Type B pancreatic cell (in vitro differentiated cells): Measurements from ENCODE around the gene MDN1. TPM values are rescaled to one million over a fixed set of nuclear protein-coding genes. Genes with fewer than 3 reads are reported as not detected.
"Not testable (repeated sequence)": the region's sequence is repeated elsewhere in the genome, so short reads cannot be mapped to it uniquely, and the experiment has no call there.

Experiments
- DNase-seq: peaks from one replicate; pipeline ENCODE4 v3.0.0; 2021; ENCODE audit warnings: mixed read lengths; ENCODE audit not compliant: unreplicated experiment; ENCODE audit errors: extremely low spot score
- H3K27ac Mint-ChIP-seq: 2 replicates; pipeline ENCODE4 v1.8.0; 2021; ENCODE audit warnings: mild to moderate bottlenecking, mixed read lengths
- H3K27me3 Mint-ChIP-seq: 2 replicates; pipeline ENCODE4 v1.8.0; 2021; ENCODE audit warnings: mixed read lengths
- H3K36me3 Mint-ChIP-seq: 2 replicates; pipeline ENCODE4 v1.8.0; 2021; ENCODE audit warnings: mixed read lengths
- H3K4me1 Mint-ChIP-seq: one replicate; pipeline ENCODE4 v1.8.0; 2021; ENCODE audit warnings: mixed read lengths; ENCODE audit not compliant: unreplicated experiment
- H3K4me3 Mint-ChIP-seq: 2 replicates; pipeline ENCODE4 v1.8.0; 2021; ENCODE audit warnings: mild to moderate bottlenecking, mixed read lengths
- H3K9me3 Mint-ChIP-seq: 2 replicates; pipeline ENCODE4 v1.8.0; 2021; ENCODE audit warnings: mixed read lengths
- CTCF ChIP-seq: fragments of 200-600 bp; sonication (generic); conservative IDR thresholded peaks from 2 replicates; pipeline ENCODE4 v1.5.0; 2021; ENCODE audit warnings: antibody characterized with exemption, mild to moderate bottlenecking
- total RNA-seq: library from RNA; stranded (reverse); gene quantifications from 2 replicates; pipeline ENCODE4 v1.2.1, GENCODE V29; 2021; ENCODE audit warnings: low replicate concordance

MDN1 gene
- total RNA-seq, 1 donor from 2014 or later, result 43.1 TPM

- TF ChIP-seq CTCF, result no peak
- peaks cover 3% of the 10 kb centered on the region for H3K36me3 Mint-ChIP-seq
- H3K27me3 Mint-ChIP-seq, result no peaks in the 10 kb centered on the region
- H3K9me3 Mint-ChIP-seq, result no peaks in the 10 kb centered on the region
- peak overlapping the region; percentile 44 for H3K4me3 Mint-ChIP-seq
- H3K4me1 Mint-ChIP-seq, result peaks cover 5% of the 10 kb centered on the region
- no peak for DNase-seq
- H3K27ac Mint-ChIP-seq, result no peak overlapping the region
Observed at GRCh38 chr6:89826029-89826528, 6.5 kb upstream of the MDN1 start.

GRCh38 chr6:89818977-89819335, 638 bp downstream of the MDN1 start:
- DNase-seq, result no peak
- no peak for TF ChIP-seq CTCF
- H3K36me3 Mint-ChIP-seq, result no peaks in the 10 kb centered on the region
- peak overlapping the region; percentile 96 for H3K27ac Mint-ChIP-seq
- H3K4me3 Mint-ChIP-seq, result peak overlapping the region; percentile 96
- peaks cover 25% of the 10 kb centered on the region for H3K4me1 Mint-ChIP-seq
- H3K27me3 Mint-ChIP-seq, result no peaks in the 10 kb centered on the region
- no peaks in the 10 kb centered on the region for H3K9me3 Mint-ChIP-seq

GRCh38 chr6:89817481-89817880, 2.1 kb downstream of the MDN1 start:
- no peak for DNase-seq
- no peaks in the 10 kb centered on the region for H3K9me3 Mint-ChIP-seq
- H3K36me3 Mint-ChIP-seq, result no peaks in the 10 kb centered on the region
- peak overlapping the region; percentile 96 for H3K4me3 Mint-ChIP-seq
- H3K27me3 Mint-ChIP-seq, result no peaks in the 10 kb centered on the region
- peaks cover 25% of the 10 kb centered on the region for H3K4me1 Mint-ChIP-seq
- no peak for TF ChIP-seq CTCF
- peak overlapping the region; percentile 70 for H3K27ac Mint-ChIP-seq

GRCh38 chr6:89813422-89813821, 6.2 kb downstream of the MDN1 start:
- not testable (repeated sequence) for H3K36me3 Mint-ChIP-seq, DNase-seq, H3K9me3 Mint-ChIP-seq, H3K27ac Mint-ChIP-seq, H3K27me3 Mint-ChIP-seq, H3K4me3 Mint-ChIP-seq
- H3K4me1 Mint-ChIP-seq, result peaks cover 12% of the 10 kb centered on the region

GRCh38 chr6:89807581-89807980, 12.0 kb downstream of the MDN1 start:
- no peaks in the 10 kb centered on the region for H3K9me3 Mint-ChIP-seq
- no peaks in the 10 kb centered on the region for H3K27me3 Mint-ChIP-seq
- H3K36me3 Mint-ChIP-seq, result no peaks in the 10 kb centered on the region
- DNase-seq, result no peak
- H3K4me1 Mint-ChIP-seq, result no peaks in the 10 kb centered on the region
- no peak for TF ChIP-seq CTCF
- H3K27ac Mint-ChIP-seq, result no peak overlapping the region
- H3K4me3 Mint-ChIP-seq, result no peak overlapping the region

GRCh38 chr6:89805814-89806371, 13.7 kb downstream of the MDN1 start:
- H3K4me1 Mint-ChIP-seq, result no peaks in the 10 kb centered on the region
- TF ChIP-seq CTCF, result no peak
- H3K36me3 Mint-ChIP-seq, result no peaks in the 10 kb centered on the region
- H3K27me3 Mint-ChIP-seq, result no peaks in the 10 kb centered on the region
- no peak for DNase-seq
- H3K27ac Mint-ChIP-seq, result no peak overlapping the region
- no peak overlapping the region for H3K4me3 Mint-ChIP-seq
- no peaks in the 10 kb centered on the region for H3K9me3 Mint-ChIP-seq
